KOPT-K1 (cell line): ENCODE measurements around the gene SLC24A3.
"Not testable (repeated sequence)": the region's sequence is repeated elsewhere in the genome, so short reads cannot be mapped to it uniquely, and the experiment has no call there.

Experiments used
- H3K27ac ChIP-seq: fragments of 200-600 bp; sonication (generic); 2 replicates; pipeline ENCODE4 v1.5.1; 2016; ENCODE audit warnings: antibody characterized with exemption, mild to moderate bottlenecking, low read depth, low read length; ENCODE audit not compliant: poor library complexity, severe bottlenecking
- H3K36me3 ChIP-seq: fragments of 200-600 bp; sonication (generic); 2 replicates; pipeline ENCODE4 v1.5.1; 2017; ENCODE audit warnings: antibody characterized with exemption, mild to moderate bottlenecking, low read length, moderate library complexity; ENCODE audit not compliant: insufficient read depth
- H3K9me3 ChIP-seq: fragments of 200-600 bp; sonication (generic); 2 replicates; pipeline ENCODE4 v1.5.1; 2017; ENCODE audit warnings: antibody characterized with exemption, low read length, mild to moderate bottlenecking; ENCODE audit not compliant: insufficient read depth, poor library complexity, severe bottlenecking

The SLC24A3 gene

GRCh38 chr20:19741924-19742323 is 529.5 kb downstream of the SLC24A3 start:
- Histone ChIP-seq H3K27ac (no peak overlapping the region), H3K36me3 (no peaks in the 10 kb centered on the region), H3K9me3 (peaks cover 6% of the 10 kb centered on the region)

GRCh38 chr20:19742974-19743639 is 530.7 kb downstream of the SLC24A3 start:
- H3K36me3 ChIP-seq, result no peaks in the 10 kb centered on the region
- peaks cover 6% of the 10 kb centered on the region for H3K9me3 ChIP-seq
- no peak overlapping the region for H3K27ac ChIP-seq

GRCh38 chr20:19743640-19743995 is 531.2 kb downstream of the SLC24A3 start:
- Histone ChIP-seq H3K27ac (no peak overlapping the region), H3K9me3 (peaks cover 6% of the 10 kb centered on the region), H3K36me3 (no peaks in the 10 kb centered on the region)

GRCh38 chr20:19745106-19745505 is 532.7 kb downstream of the SLC24A3 start:
- Histone ChIP-seq H3K9me3 (peaks cover 6% of the 10 kb centered on the region), H3K36me3 (no peaks in the 10 kb centered on the region), H3K27ac (no peak overlapping the region)

GRCh38 chr20:19745584-19745983 is 533.1 kb downstream of the SLC24A3 start:
- H3K9me3 ChIP-seq, result peaks cover 6% of the 10 kb centered on the region
- H3K27ac ChIP-seq, result no peak overlapping the region
- no peaks in the 10 kb centered on the region for H3K36me3 ChIP-seq

GRCh38 chr20:19746396-19746795 is 534.0 kb downstream of the SLC24A3 start:
- H3K36me3 ChIP-seq, result no peaks in the 10 kb centered on the region
- no peak overlapping the region for H3K27ac ChIP-seq
- H3K9me3 ChIP-seq, result peaks cover 6% of the 10 kb centered on the region

- H3K36me3 ChIP-seq, result no peaks in the 10 kb centered on the region
- no peak overlapping the region for H3K27ac ChIP-seq
- H3K9me3 ChIP-seq, result peaks cover 6% of the 10 kb centered on the region
These were observed 535.5 kb downstream of the SLC24A3 start for GRCh38 chr20:19747903-19748302.

GRCh38 chr20:19748681-19749080 is 536.2 kb downstream of the SLC24A3 start:
- Histone ChIP-seq H3K36me3 (no peaks in the 10 kb centered on the region), H3K9me3 (peaks cover 6% of the 10 kb centered on the region), H3K27ac (no peak overlapping the region)

GRCh38 chr20:19749618-19750071 is 537.2 kb downstream of the SLC24A3 start:
- H3K27ac ChIP-seq, result no peak overlapping the region
- H3K9me3 ChIP-seq, result peaks cover 6% of the 10 kb centered on the region
- H3K36me3 ChIP-seq, result no peaks in the 10 kb centered on the region

GRCh38 chr20:19750101-19750606 is 537.7 kb downstream of the SLC24A3 start:
- Histone ChIP-seq H3K36me3 (no peaks in the 10 kb centered on the region), H3K27ac (no peak overlapping the region), H3K9me3 (peaks cover 6% of the 10 kb centered on the region)

- H3K27ac ChIP-seq, result no peak overlapping the region
- no peaks in the 10 kb centered on the region for H3K36me3 ChIP-seq
- H3K9me3 ChIP-seq, result no peaks in the 10 kb centered on the region
These were observed 538.6 kb downstream of the SLC24A3 start for GRCh38 chr20:19750907-19751636.

GRCh38 chr20:19754201-19754600 is 541.8 kb downstream of the SLC24A3 start:
- H3K9me3 ChIP-seq, H3K36me3 ChIP-seq, H3K27ac ChIP-seq: not testable (repeated sequence)

- Histone ChIP-seq H3K27ac (no peak overlapping the region), H3K36me3 (no peaks in the 10 kb centered on the region), H3K9me3 (no peaks in the 10 kb centered on the region)
These were observed 544.5 kb downstream of the SLC24A3 start for GRCh38 chr20:19756761-19757486.

- no peaks in the 10 kb centered on the region for H3K36me3 ChIP-seq
These were observed 545.2 kb downstream of the SLC24A3 start for GRCh38 chr20:19757487-19758132.

GRCh38 chr20:19758133-19758500 is 545.7 kb downstream of the SLC24A3 start, which contains the start of gene RIN2:
TSS of gene RIN2 (plus strand) at chr20:19758258. CDS start at chr20:19889602, 131,344 bp downstream.
- Histone ChIP-seq H3K27ac (no peak within 1 kb of the TSS), H3K36me3 (no peaks in the 10 kb centered on the region), H3K9me3 (no peaks in the 10 kb centered on the region)

More at GRCh38 chr20:19757487-19758132, 545.2 kb downstream of the SLC24A3 start:
- H3K27ac ChIP-seq, result no peak overlapping the region
- no peaks in the 10 kb centered on the region for H3K9me3 ChIP-seq
